Panc1 (cell line): ENCODE data around the gene SSBP3. TPM values are rescaled to one million over a fixed set of nuclear protein-coding genes. Genes with fewer than 3 reads are reported as not detected.

Source experiments
- ATAC-seq: fragments of 200-7000 bp; cut with Tn5 transposase; 2 replicates; pipeline ENCODE4 v1.9.1; 2020; ENCODE audit warnings: mild to moderate bottlenecking, moderate library complexity
- BruUV-seq: library from RNA; stranded (reverse); fragments of 400-500 nt; replicated peaks from 2 replicates; lab custom pipeline; 2021; lab: Mats Ljungman, UMichigan
- CTCF ChIA-PET: fragments of 300-600 bp; sonication (Branson Sonifier 250); formaldehyde crosslinking; loops from one replicate; lab custom pipeline; 2022; ENCODE audit warnings: antibody characterized with exemption; lab: Charles Lee
- POLR2A ChIA-PET: fragments of 300-600 bp; sonication (Branson Sonifier 250); formaldehyde crosslinking; loops from one replicate; lab custom pipeline; 2022; ENCODE audit warnings: antibody characterized with exemption; lab: Charles Lee
- DNase-seq: peaks from one replicate; pipeline ENCODE4 v3.0.0-alpha.2; 2010; ENCODE audit warnings: low read depth, low spot score
- H3K27ac ChIP-seq: 2 replicates; pipeline ENCODE4 v1.5.1; 2011; ENCODE audit warnings: mild to moderate bottlenecking, low read length, inconsistent platforms
- H3K27me3 ChIP-seq: fragments of 200-500 bp; sonication (Bioruptor generic); 2 replicates; pipeline ENCODE4 v1.6.0; 2014; ENCODE audit warnings: low read length, inconsistent platforms; ENCODE audit not compliant: control insufficient read depth, insufficient read depth
- H3K36me3 ChIP-seq: fragments of 200-500 bp; sonication (Bioruptor generic); 2 replicates; pipeline ENCODE4 v1.5.1; 2014; ENCODE audit warnings: inconsistent platforms, mild to moderate bottlenecking, low read length, moderate library complexity; ENCODE audit not compliant: control insufficient read depth, insufficient read depth
- H3K4me1 ChIP-seq: 2 replicates; pipeline ENCODE4 v1.5.1; 2011; ENCODE audit warnings: inconsistent platforms, mild to moderate bottlenecking, low read length, moderate library complexity; ENCODE audit not compliant: control insufficient read depth, insufficient read depth
- H3K4me3 ChIP-seq, 2 experiments: 2 replicates each; pipeline ENCODE4 v1.5.1; 2011 to 2012; ENCODE audit warnings: low read depth in 2 of 2, low read length in 2 of 2, mild to moderate bottlenecking in 2 of 2, inconsistent platforms in 1 of 2, moderate library complexity in 1 of 2
- H3K9me3 ChIP-seq: fragments of 200-500 bp; sonication (Bioruptor generic); 2 replicates; pipeline ENCODE4 v1.5.1; 2014; ENCODE audit warnings: low read depth, mild to moderate bottlenecking, inconsistent platforms, low read length, moderate library complexity; ENCODE audit not compliant: control insufficient read depth, insufficient read depth
- POLR2AphosphoS5 ChIP-seq: IDR thresholded peaks from 2 replicates; pipeline ENCODE4 v1.6.1; 2012; ENCODE audit warnings: mild to moderate bottlenecking, low read depth, low read length, moderate library complexity
- SIN3A ChIP-seq: IDR thresholded peaks from 2 replicates; pipeline ENCODE4 v1.6.1; 2012; ENCODE audit warnings: low read depth, mild to moderate bottlenecking, low read length, moderate library complexity, borderline replicate concordance; ENCODE audit not compliant: insufficient read depth
- TCF7L2 ChIP-seq: IDR thresholded peaks from 2 replicates; pipeline ENCODE4 v1.6.1; 2011; ENCODE audit warnings: mild to moderate bottlenecking, low read depth, low read length, inconsistent platforms
- in situ Hi-C: cut with HindIII; loops from 2 replicates; pipeline ENCODE4 v1.10.0; 2016; ENCODE audit warnings: low sequenced_read_pairs, low pct_unique_long_range_greater_than_20kb
- intact Hi-C: fragments of 100-400 bp; cut with micrococcal nuclease; formaldehyde crosslinking; loops from one replicate; pipeline ENCODE4 v1.10.0; 2022; ENCODE audit not compliant: unreplicated experiment
- total RNA-seq: library from RNA; stranded (reverse); gene quantifications from one replicate; pipeline ENCODE4 v1.2.1, GENCODE V29; 2021; ENCODE audit not compliant: unreplicated experiment
- TF ChIP-seq, protein P1 (sequence below): fragments of 450-650 bp; IDR thresholded peaks from 2 replicates; pipeline ENCODE4 v1.5.1; 2017; ENCODE audit warnings: mild to moderate bottlenecking
- TF ChIP-seq, protein P2 (sequence below), 2 experiments: IDR thresholded peaks; 2 replicates each; pipeline ENCODE4 v1.6.1; 2011 to 2012; ENCODE audit warnings: low read depth in 2 of 2, control low read depth in 1 of 2, low read length in 1 of 2, mild to moderate bottlenecking in 1 of 2, moderate library complexity in 1 of 2; ENCODE audit not compliant: insufficient read depth in 1 of 2

SSBP3 gene
- total RNA-seq, 1 experiment from 2014 or later, result 22.5 TPM

DNA sequence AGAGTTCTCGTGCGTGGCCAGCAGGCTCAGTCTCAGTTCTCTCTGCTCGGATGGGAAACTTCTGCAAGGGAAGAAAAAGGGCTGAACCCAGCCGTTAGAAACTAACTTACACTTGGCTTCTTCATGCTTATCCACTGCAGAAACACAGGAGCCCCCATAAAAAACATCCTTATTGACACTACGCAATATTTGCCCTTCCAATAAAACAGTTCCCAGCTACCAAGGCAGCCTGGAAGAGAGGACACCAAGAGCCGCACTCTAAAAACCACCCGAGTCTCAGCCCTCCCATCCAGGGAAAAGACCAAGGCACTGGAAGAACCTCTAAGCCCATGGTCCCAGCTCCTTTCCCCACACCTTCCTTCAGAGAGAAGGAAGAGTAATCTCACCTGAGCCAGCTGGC is 61.1 kb downstream of the SSBP3 start:
- Histone ChIP-seq H3K9me3 (no peaks in the 10 kb centered on the region), H3K27me3 (no peaks in the 10 kb centered on the region), H3K36me3 (no peaks in the 10 kb centered on the region), H3K4me1 (no peaks in the 10 kb centered on the region; the same call in 1 of the 2 replicates), H3K4me3 (no peak overlapping the region), H3K27ac (no peak overlapping the region)
- in situ Hi-C loops, result no loop called here
- no peak for DNase-seq
- TF ChIP-seq, protein P1, sequence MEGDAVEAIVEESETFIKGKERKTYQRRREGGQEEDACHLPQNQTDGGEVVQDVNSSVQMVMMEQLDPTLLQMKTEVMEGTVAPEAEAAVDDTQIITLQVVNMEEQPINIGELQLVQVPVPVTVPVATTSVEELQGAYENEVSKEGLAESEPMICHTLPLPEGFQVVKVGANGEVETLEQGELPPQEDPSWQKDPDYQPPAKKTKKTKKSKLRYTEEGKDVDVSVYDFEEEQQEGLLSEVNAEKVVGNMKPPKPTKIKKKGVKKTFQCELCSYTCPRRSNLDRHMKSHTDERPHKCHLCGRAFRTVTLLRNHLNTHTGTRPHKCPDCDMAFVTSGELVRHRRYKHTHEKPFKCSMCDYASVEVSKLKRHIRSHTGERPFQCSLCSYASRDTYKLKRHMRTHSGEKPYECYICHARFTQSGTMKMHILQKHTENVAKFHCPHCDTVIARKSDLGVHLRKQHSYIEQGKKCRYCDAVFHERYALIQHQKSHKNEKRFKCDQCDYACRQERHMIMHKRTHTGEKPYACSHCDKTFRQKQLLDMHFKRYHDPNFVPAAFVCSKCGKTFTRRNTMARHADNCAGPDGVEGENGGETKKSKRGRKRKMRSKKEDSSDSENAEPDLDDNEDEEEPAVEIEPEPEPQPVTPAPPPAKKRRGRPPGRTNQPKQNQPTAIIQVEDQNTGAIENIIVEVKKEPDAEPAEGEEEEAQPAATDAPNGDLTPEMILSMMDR, result no peak
- TF ChIP-seq TCF7L2, result no peak
- no peak for TF ChIP-seq POLR2AphosphoS5
- TF ChIP-seq, protein P2, sequence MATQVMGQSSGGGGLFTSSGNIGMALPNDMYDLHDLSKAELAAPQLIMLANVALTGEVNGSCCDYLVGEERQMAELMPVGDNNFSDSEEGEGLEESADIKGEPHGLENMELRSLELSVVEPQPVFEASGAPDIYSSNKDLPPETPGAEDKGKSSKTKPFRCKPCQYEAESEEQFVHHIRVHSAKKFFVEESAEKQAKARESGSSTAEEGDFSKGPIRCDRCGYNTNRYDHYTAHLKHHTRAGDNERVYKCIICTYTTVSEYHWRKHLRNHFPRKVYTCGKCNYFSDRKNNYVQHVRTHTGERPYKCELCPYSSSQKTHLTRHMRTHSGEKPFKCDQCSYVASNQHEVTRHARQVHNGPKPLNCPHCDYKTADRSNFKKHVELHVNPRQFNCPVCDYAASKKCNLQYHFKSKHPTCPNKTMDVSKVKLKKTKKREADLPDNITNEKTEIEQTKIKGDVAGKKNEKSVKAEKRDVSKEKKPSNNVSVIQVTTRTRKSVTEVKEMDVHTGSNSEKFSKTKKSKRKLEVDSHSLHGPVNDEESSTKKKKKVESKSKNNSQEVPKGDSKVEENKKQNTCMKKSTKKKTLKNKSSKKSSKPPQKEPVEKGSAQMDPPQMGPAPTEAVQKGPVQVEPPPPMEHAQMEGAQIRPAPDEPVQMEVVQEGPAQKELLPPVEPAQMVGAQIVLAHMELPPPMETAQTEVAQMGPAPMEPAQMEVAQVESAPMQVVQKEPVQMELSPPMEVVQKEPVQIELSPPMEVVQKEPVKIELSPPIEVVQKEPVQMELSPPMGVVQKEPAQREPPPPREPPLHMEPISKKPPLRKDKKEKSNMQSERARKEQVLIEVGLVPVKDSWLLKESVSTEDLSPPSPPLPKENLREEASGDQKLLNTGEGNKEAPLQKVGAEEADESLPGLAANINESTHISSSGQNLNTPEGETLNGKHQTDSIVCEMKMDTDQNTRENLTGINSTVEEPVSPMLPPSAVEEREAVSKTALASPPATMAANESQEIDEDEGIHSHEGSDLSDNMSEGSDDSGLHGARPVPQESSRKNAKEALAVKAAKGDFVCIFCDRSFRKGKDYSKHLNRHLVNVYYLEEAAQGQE (IDR thresholded peaks at IDR 0.05; ENCODE audit: insufficient read depth in 1 of 2, low read depth in 2 of 2, low read length in 1 of 2), result no peak
- no peak for TF ChIP-seq SIN3A
- CTCF ChIA-PET, result no interaction called here
- ATAC-seq, result no peak
- intact Hi-C loops, result no loop called here
- POLR2A ChIA-PET, result no interaction called here
- no TSS peak for BruUV-seq

DNA sequence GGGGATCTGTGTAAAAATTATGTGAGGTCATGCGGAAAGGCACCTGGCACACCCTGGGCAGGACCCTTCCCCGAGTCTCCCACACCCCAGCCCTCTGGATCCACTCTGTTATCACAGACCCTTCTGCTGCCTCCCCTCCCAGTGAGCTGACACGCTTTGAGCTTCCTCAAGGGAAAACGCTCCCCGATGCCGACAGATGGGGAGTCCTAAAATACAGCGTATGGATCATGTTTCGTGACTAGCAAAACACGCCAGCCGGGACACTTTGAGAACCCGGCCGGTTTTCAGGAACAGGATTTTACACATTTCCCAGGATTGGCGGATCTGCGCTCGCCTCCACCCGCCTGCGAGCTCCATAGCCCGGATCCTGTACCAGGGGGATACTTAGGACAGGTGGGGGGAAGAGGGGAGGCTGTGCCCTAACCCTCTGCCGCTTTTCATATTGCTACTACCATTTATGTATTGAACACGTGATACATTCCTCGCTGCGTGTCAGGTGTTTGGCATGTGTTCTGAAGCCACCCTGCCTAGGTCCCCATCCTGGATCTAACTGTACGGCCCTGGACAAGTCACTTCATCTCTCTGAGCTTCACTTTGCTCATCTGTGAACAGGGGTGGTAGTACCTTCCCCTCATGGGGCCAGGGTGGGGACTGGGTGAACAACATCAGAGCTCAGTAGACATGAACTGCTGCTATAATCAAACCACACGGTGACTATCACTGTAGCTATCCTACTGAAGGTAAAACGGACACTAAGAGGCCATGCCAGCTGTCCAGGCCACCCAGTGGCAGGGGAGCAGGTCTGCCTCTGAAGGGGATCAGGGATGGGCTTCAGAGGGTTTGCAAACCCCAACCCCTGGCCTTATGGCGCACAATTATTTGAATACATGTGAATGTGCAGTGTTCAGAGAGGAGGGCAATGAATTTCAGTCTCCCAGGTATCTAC is 63.2 kb downstream of the SSBP3 start:
- intact Hi-C loops (no loop called here), in situ Hi-C loops (no loop called here)
- ChIA-PET CTCF (no interaction called here), POLR2A (interaction anchor here (0.5 kb wide), 1 partner anchor 88 kb away, joined by 3 read pairs; no protein-coding TSS in a partner anchor)
- DNase-seq (no peak), ATAC-seq (no peak)
- Histone ChIP-seq H3K4me3 (no peak overlapping the region), H3K4me1 (no peaks in the 10 kb centered on the region; the same call in 1 of the 2 replicates), H3K36me3 (no peaks in the 10 kb centered on the region), H3K27ac (no peak overlapping the region), H3K27me3 (no peaks in the 10 kb centered on the region), H3K9me3 (no peaks in the 10 kb centered on the region)
- BruUV-seq, result no TSS peak
- TF ChIP-seq, protein P1, result no peak
- TF ChIP-seq TCF7L2 (no peak), POLR2AphosphoS5 (no peak), SIN3A (no peak)
- TF ChIP-seq, protein P2 (IDR thresholded peaks at IDR 0.05; ENCODE audit: insufficient read depth in 1 of 2, low read depth in 2 of 2, low read length in 1 of 2), result no peak
